Measurements from ENCODE around the gene PTK7.

GRCh38 chr6:43120944-43121913, 45.1 kb downstream of the PTK7 start:
- TF ChIP-seq CTCF (IDR thresholded peaks at IDR 0.05) (no peak), POLR2A (IDR thresholded peaks at IDR 0.05) (no peak)
